Left hindlimb (tissue), 1 donor: Measurements from ENCODE around the gene RBP3.
A peak's percentile ranks its signal among the peaks of the same experiment; 100 is the strongest.
"Not testable (repeated sequence)": the region's sequence is repeated elsewhere in the genome, so short reads cannot be mapped to it uniquely, and the experiment has no call there.

Source experiments
- DNase-seq: peaks from one replicate; pipeline ENCODE4 v3.0.0-alpha.2; 2018

RBP3 gene

GRCh38 chr10:47376522-47377220 lies 28.5 kb downstream of the RBP3 start:
- no peak for DNase-seq

- no peak for DNase-seq
Measured at GRCh38 chr10:47378183-47378510, 30.0 kb downstream of the RBP3 start.

GRCh38 chr10:47378606-47379444 lies 30.7 kb downstream of the RBP3 start:
- no peak for DNase-seq

- DNase-seq, result no peak
Measured at GRCh38 chr10:47379445-47379785, 31.3 kb downstream of the RBP3 start.

GRCh38 chr10:47379901-47380300 lies 31.7 kb downstream of the RBP3 start:
- DNase-seq, result no peak

- no peak for DNase-seq
Measured at GRCh38 chr10:47380341-47381102, 32.4 kb downstream of the RBP3 start.

- DNase-seq, result peak; percentile 54
Measured at GRCh38 chr10:47381103-47381395, 32.9 kb downstream of the RBP3 start.

- DNase-seq, result no peak
Measured at GRCh38 chr10:47381427-47382379, 33.5 kb downstream of the RBP3 start.

- no peak for DNase-seq
Measured at GRCh38 chr10:47383261-47384147, 35.3 kb downstream of the RBP3 start.

GRCh38 chr10:47384148-47384921 lies 36.2 kb downstream of the RBP3 start, which contains the start of gene ZNF488:
Gene ZNF488 (minus strand): TSS chr10:47384293. CDS start chr10:47368829, 15,464 bp downstream.
- DNase-seq, result peak; percentile 91

GRCh38 chr10:47386104-47386503 lies 37.9 kb downstream of the RBP3 start:
- DNase-seq, result not testable (repeated sequence)

GRCh38 chr10:47388879-47389278 lies 40.7 kb downstream of the RBP3 start:
- DNase-seq, result no peak

GRCh38 chr10:47389619-47390018 lies 41.5 kb downstream of the RBP3 start:
- DNase-seq, result no peak

GRCh38 chr10:47396311-47396717 lies 48.2 kb downstream of the RBP3 start:
- no peak for DNase-seq

- DNase-seq, result no peak
Measured at GRCh38 chr10:47397256-47397655, 49.1 kb downstream of the RBP3 start.

GRCh38 chr10:47400251-47400650 lies 52.1 kb downstream of the RBP3 start:
- no peak for DNase-seq

- no peak for DNase-seq
Measured at GRCh38 chr10:47400786-47401185, 52.6 kb downstream of the RBP3 start.

GRCh38 chr10:47401210-47401609 lies 53.0 kb downstream of the RBP3 start:
- DNase-seq, result no peak

GRCh38 chr10:47401874-47402640 lies 53.9 kb downstream of the RBP3 start:
- no peak for DNase-seq
